K562 (cell line): ENCODE measurements around the gene ITPRIPL2. TPM values are rescaled to one million over a fixed set of nuclear protein-coding genes. Genes with fewer than 3 reads are reported as not detected.

Experiments used
- CBFA2T2 ChIP-seq: fragments of 450-650 bp; conservative IDR thresholded peaks from 2 replicates; pipeline ENCODE4 v1.6.1; 2017; ENCODE audit warnings: mild to moderate bottlenecking
- EHMT2 ChIP-seq: fragments of 450-650 bp; IDR thresholded peaks from 2 replicates; pipeline ENCODE4 v1.6.1; 2018; ENCODE audit warnings: antibody characterized with exemption
- FOXP4 ChIP-seq: sonication (generic); formaldehyde crosslinking; IDR thresholded peaks from 2 replicates; pipeline ENCODE4 v1.8.0; 2022; ENCODE audit warnings: mild to moderate bottlenecking, missing genetic modification reagents, borderline replicate concordance
- HIVEP1 ChIP-seq: fragments of 250-450 bp; sonication (Bioruptor Pico); IDR thresholded peaks from 2 replicates; pipeline ENCODE4 v1.4.0; 2020; ENCODE audit warnings: mild to moderate bottlenecking
- HNRNPL ChIP-seq: fragments of 200-400 bp; formaldehyde crosslinking; IDR thresholded peaks from 2 replicates; pipeline ENCODE4 v1.6.1; 2017; ENCODE audit warnings: low read depth, mild to moderate bottlenecking, low read length
- KLF16 ChIP-seq: IDR thresholded peaks from 2 replicates; pipeline ENCODE4 v1.6.1; 2016; ENCODE audit warnings: antibody characterized with exemption
- MECOM ChIP-seq: fragments of 250-450 bp; sonication (Bioruptor Pico); IDR thresholded peaks from 2 replicates; pipeline ENCODE4 v1.8.0; 2022; ENCODE audit warnings: inconsistent platforms
- NONO ChIP-seq, 2 experiments: fragments of 200-400 bp in 1 of 2; fragments of 450-650 bp in 1 of 2; formaldehyde crosslinking in 1 of 2; IDR thresholded peaks; 2 replicates each; pipeline ENCODE4 v1.6.1; 2017; ENCODE audit warnings: low read depth in 2 of 2, mild to moderate bottlenecking in 2 of 2, moderate library complexity in 2 of 2, low read length in 1 of 2
- SMARCB1 ChIP-seq: IDR thresholded peaks from 2 replicates; pipeline ENCODE4 v1.6.1; 2011; ENCODE audit warnings: improper control_type of control experiment, low read depth; ENCODE audit not compliant: insufficient read length
- SREBF2 ChIP-seq: sonication (generic); formaldehyde crosslinking; IDR thresholded peaks from 2 replicates; pipeline ENCODE4 v1.4.0; 2020; ENCODE audit warnings: mild to moderate bottlenecking, missing genetic modification reagents
- TRIM24 ChIP-seq, 2 experiments: fragments of 450-650 bp; IDR thresholded peaks; 2 replicates each; pipeline ENCODE4 v1.6.1; 2016
- ZNF212 ChIP-seq: fragments of 450-650 bp; formaldehyde crosslinking; IDR thresholded peaks from 2 replicates; pipeline ENCODE4 v1.4.0; 2020; ENCODE audit warnings: mild to moderate bottlenecking
- ZNF23 ChIP-seq: fragments of 250-450 bp; sonication (Bioruptor Pico); IDR thresholded peaks from 2 replicates; pipeline ENCODE4 v1.4.0; 2020; ENCODE audit warnings: mild to moderate bottlenecking
- ZNF232 ChIP-seq: sonication (generic); formaldehyde crosslinking; IDR thresholded peaks from 2 replicates; pipeline ENCODE4 v1.8.0; 2022; ENCODE audit warnings: mild to moderate bottlenecking, missing genetic modification reagents
- ZNF311 ChIP-seq: fragments of 250-450 bp; sonication (Bioruptor Pico); IDR thresholded peaks from 2 replicates; pipeline ENCODE4 v1.4.0; 2020; ENCODE audit warnings: mild to moderate bottlenecking, moderate library complexity
- ZNF354B ChIP-seq: fragments of 250-450 bp; sonication (Bioruptor Pico); IDR thresholded peaks from 2 replicates; pipeline ENCODE4 v1.4.0; 2020
- ZNF668 ChIP-seq: fragments of 250-450 bp; sonication (Bioruptor Pico); IDR thresholded peaks from 2 replicates; pipeline ENCODE4 v1.8.0; 2022; ENCODE audit warnings: mild to moderate bottlenecking, inconsistent platforms
- ZNF717 ChIP-seq: fragments of 250-450 bp; sonication (Bioruptor Pico); IDR thresholded peaks from 2 replicates; pipeline ENCODE4 v1.5.0; 2021
- polyA plus RNA-seq, 8 experiments: library from polyadenylated mRNA; depleted of rRNA in 4 of 8; stranded (reverse) in 5 of 8; unstranded in 3 of 8; fragments of >200 nt; fragmentation: Nextera tagmentation in 2 of 8; fragmentation: Illumina TruSeq in 1 of 8; extraction: Ambion mirVana in 2 of 8; extraction: Trizol in 1 of 8; gene quantifications; 2 replicates each; pipeline versions ENCODE4 v1.2.1 to v1.2.3, GENCODE V29; 2011 to 2014; ENCODE audit warnings: inconsistent platforms in 1 of 8, missing spikeins in 1 of 8
- total RNA-seq, 7 experiments: library from RNA; depleted of rRNA in 6 of 7; stranded (reverse); fragments of >200 nt in 6 of 7; fragmentation: Illumina TruSeq in 2 of 7; extraction: Trizol in 2 of 7; gene quantifications; 2 replicates each; pipeline versions ENCODE4 v1.2.1 to v1.2.3, GENCODE V29; 2011 to 2021; ENCODE audit warnings: low replicate concordance in 1 of 7
- TF ChIP-seq, protein P1 (sequence below): fragments of 250-450 bp; sonication (Bioruptor Pico); IDR thresholded peaks from 2 replicates; pipeline ENCODE4 v1.4.0; 2020
- TF ChIP-seq, protein P2 (sequence below): fragments of 450-650 bp; IDR thresholded peaks from 2 replicates; pipeline ENCODE4 v1.6.1; 2017; ENCODE audit warnings: antibody characterized with exemption, mild to moderate bottlenecking

The ITPRIPL2 gene
- total and polyA plus RNA-seq, 9 of the 15 experiments (the other 6 are each of a cell fraction or from before 2014, with no cell fraction given), result 0.04 to 2.2 (median 0.58) TPM

- no peak for TF ChIP-seq CBFA2T2
- TF ChIP-seq ZNF717 (CRISPR knock-in tag), result no peak
- no peak for TF ChIP-seq ZNF311 (CRISPR knock-in tag)
- no peak for TF ChIP-seq SMARCB1
- no peak for TF ChIP-seq MECOM (CRISPR knock-in tag)
- TF ChIP-seq ZNF232 (CRISPR knock-in tag), result no peak
- TF ChIP-seq KLF16, result no peak
- TF ChIP-seq ZNF668 (CRISPR knock-in tag), result no peak
- TF ChIP-seq HNRNPL, result peak; percentile 74
- TF ChIP-seq ZNF23, result no peak
- TF ChIP-seq, protein P1, sequence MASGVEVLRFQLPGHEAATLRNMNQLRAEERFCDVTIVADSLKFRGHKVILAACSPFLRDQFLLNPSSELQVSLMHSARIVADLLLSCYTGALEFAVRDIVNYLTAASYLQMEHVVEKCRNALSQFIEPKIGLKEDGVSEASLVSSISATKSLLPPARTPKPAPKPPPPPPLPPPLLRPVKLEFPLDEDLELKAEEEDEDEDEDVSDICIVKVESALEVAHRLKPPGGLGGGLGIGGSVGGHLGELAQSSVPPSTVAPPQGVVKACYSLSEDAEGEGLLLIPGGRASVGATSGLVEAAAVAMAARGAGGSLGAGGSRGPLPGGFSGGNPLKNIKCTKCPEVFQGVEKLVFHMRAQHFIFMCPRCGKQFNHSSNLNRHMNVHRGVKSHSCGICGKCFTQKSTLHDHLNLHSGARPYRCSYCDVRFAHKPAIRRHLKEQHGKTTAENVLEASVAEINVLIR (CRISPR knock-in tag), result no peak
- TF ChIP-seq FOXP4, result no peak
- TF ChIP-seq ZNF354B (CRISPR knock-in tag), result no peak
- no peak for TF ChIP-seq EHMT2
- no peak for TF ChIP-seq ZNF212 (CRISPR knock-in tag)
- TF ChIP-seq HIVEP1, result no peak
- TF ChIP-seq SREBF2 (CRISPR knock-in tag), result no peak
- no peak for TF ChIP-seq NONO (IDR thresholded peaks at IDR 0.05; ENCODE audit: low read depth in 2 of 2, low read length in 1 of 2)
- no peak for TF ChIP-seq TRIM24 (IDR thresholded peaks at IDR 0.05)
- TF ChIP-seq, protein P2, sequence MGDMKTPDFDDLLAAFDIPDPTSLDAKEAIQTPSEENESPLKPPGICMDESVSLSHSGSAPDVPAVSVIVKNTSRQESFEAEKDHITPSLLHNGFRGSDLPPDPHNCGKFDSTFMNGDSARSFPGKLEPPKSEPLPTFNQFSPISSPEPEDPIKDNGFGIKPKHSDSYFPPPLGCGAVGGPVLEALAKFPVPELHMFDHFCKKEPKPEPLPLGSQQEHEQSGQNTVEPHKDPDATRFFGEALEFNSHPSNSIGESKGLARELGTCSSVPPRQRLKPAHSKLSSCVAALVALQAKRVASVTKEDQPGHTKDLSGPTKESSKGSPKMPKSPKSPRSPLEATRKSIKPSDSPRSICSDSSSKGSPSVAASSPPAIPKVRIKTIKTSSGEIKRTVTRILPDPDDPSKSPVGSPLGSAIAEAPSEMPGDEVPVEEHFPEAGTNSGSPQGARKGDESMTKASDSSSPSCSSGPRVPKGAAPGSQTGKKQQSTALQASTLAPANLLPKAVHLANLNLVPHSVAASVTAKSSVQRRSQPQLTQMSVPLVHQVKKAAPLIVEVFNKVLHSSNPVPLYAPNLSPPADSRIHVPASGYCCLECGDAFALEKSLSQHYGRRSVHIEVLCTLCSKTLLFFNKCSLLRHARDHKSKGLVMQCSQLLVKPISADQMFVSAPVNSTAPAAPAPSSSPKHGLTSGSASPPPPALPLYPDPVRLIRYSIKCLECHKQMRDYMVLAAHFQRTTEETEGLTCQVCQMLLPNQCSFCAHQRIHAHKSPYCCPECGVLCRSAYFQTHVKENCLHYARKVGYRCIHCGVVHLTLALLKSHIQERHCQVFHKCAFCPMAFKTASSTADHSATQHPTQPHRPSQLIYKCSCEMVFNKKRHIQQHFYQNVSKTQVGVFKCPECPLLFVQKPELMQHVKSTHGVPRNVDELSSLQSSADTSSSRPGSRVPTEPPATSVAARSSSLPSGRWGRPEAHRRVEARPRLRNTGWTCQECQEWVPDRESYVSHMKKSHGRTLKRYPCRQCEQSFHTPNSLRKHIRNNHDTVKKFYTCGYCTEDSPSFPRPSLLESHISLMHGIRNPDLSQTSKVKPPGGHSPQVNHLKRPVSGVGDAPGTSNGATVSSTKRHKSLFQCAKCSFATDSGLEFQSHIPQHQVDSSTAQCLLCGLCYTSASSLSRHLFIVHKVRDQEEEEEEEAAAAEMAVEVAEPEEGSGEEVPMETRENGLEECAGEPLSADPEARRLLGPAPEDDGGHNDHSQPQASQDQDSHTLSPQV, result no peak
Observed at GRCh38 chr16:19167710-19168370, 54.1 kb downstream of the ITPRIPL2 start, which contains the start of gene SYT17 (continued).
